ENCODE data around the gene PSAPL1. TPM values are rescaled to one million over a fixed set of nuclear protein-coding genes. Genes with fewer than 3 reads are reported as not detected.

Gene PSAPL1
- total and polyA plus RNA-seq, 7 donors: 0.01 TPM; not detected in 6

- Histone ChIP-seq H3K27me3 (no peaks in the 10 kb centered on the region), H3K9me3 (peaks cover 0 to 9% (median 0%) of the 10 kb centered on the region in 4 donors), H3K4me3 (no peak overlapping the region), H3K27ac (no peak overlapping the region), H3K4me1 (peaks cover 0 to 17% (median 7%) of the 10 kb centered on the region in 4 donors), H3K36me3 (no peaks in the 10 kb centered on the region)
- DNase-seq: no peak
- whole genome bisulfite sequencing, 2 donors: 23 to 52% methylated on average over 11 of the region's 11 CpGs
- no peak for TF ChIP-seq CTCF (IDR thresholded peaks at IDR 0.05)
- no peak for TF ChIP-seq POLR2A (IDR thresholded peaks at IDR 0.05)
- no peak for TF ChIP-seq EP300 (IDR thresholded peaks at IDR 0.05)
- no peak for TF ChIP-seq POLR2AphosphoS5 (IDR thresholded peaks at IDR 0.05)
- intact Hi-C loops (cut with DNase I): no loop called here
Measured at GRCh38 chr4:7462509-7462971, 27.8 kb upstream of the PSAPL1 start.

- Histone ChIP-seq H3K9me3 (peaks cover 0 to 6% (median 0%) of the 10 kb centered on the region in 4 donors), H3K27ac (no peak overlapping the region), H3K36me3 (no peaks in the 10 kb centered on the region), H3K4me1 (peaks cover 0 to 17% (median 7%) of the 10 kb centered on the region in 4 donors), H3K4me3 (no peak overlapping the region), H3K27me3 (no peaks in the 10 kb centered on the region)
- 63 to 65% methylated on average over 17 of the region's 17 CpGs for WGBS, 2 donors
- no peak for DNase-seq
- intact Hi-C loops (cut with DNase I): no loop called here
- no peak for TF ChIP-seq POLR2AphosphoS5 (IDR thresholded peaks at IDR 0.05)
- no peak for TF ChIP-seq EP300 (IDR thresholded peaks at IDR 0.05)
- no peak for TF ChIP-seq POLR2A (IDR thresholded peaks at IDR 0.05)
- TF ChIP-seq CTCF (IDR thresholded peaks at IDR 0.05): no peak
Measured at GRCh38 chr4:7461230-7461629, 26.5 kb upstream of the PSAPL1 start.

- Histone ChIP-seq H3K9me3 (no peaks in the 10 kb centered on the region), H3K27ac (no peak overlapping the region), H3K27me3 (no peaks in the 10 kb centered on the region), H3K4me1 (peaks cover 0 to 17% (median 7%) of the 10 kb centered on the region in 4 donors), H3K36me3 (no peaks in the 10 kb centered on the region), H3K4me3 (no peak overlapping the region)
- TF ChIP-seq CTCF (IDR thresholded peaks at IDR 0.05) (no peak), POLR2AphosphoS5 (IDR thresholded peaks at IDR 0.05) (no peak), EP300 (IDR thresholded peaks at IDR 0.05) (no peak), POLR2A (IDR thresholded peaks at IDR 0.05) (no peak)
- intact Hi-C loops (cut with DNase I): no loop called here
- 40 to 61% methylated on average over 17 of the region's 17 CpGs for WGBS, 2 donors
- no peak for DNase-seq
Measured at GRCh38 chr4:7460566-7460965, 25.8 kb upstream of the PSAPL1 start.

GRCh38 chr4:7459471-7459870, 24.7 kb upstream of the PSAPL1 start:
- no peak overlapping the region for H3K27ac ChIP-seq
- no peaks in the 10 kb centered on the region for H3K9me3 ChIP-seq
- no peaks in the 10 kb centered on the region for H3K27me3 ChIP-seq
- 79 to 87% methylated on average over 8 of the region's 8 CpGs for WGBS, 2 donors
- H3K36me3 ChIP-seq: no peaks in the 10 kb centered on the region
- no peak overlapping the region for H3K4me3 ChIP-seq
- intact Hi-C loops (cut with DNase I): no loop called here
- no peak for DNase-seq
- peaks cover 0 to 17% (median 7%) of the 10 kb centered on the region in 4 donors for H3K4me1 ChIP-seq
- TF ChIP-seq CTCF (IDR thresholded peaks at IDR 0.05) (no peak), POLR2AphosphoS5 (IDR thresholded peaks at IDR 0.05) (no peak), EP300 (IDR thresholded peaks at IDR 0.05) (no peak), POLR2A (IDR thresholded peaks at IDR 0.05) (no peak)

GRCh38 chr4:7458477-7458876, 23.7 kb upstream of the PSAPL1 start:
- intact Hi-C loops (cut with DNase I): no loop called here
- Histone ChIP-seq H3K4me3 (no peak overlapping the region), H3K4me1 (peaks cover 0 to 14% (median 6%) of the 10 kb centered on the region in 4 donors), H3K27me3 (no peaks in the 10 kb centered on the region), H3K9me3 (no peaks in the 10 kb centered on the region), H3K36me3 (no peaks in the 10 kb centered on the region), H3K27ac (no peak overlapping the region)
- no peak for DNase-seq
- TF ChIP-seq POLR2A (IDR thresholded peaks at IDR 0.05) (no peak), POLR2AphosphoS5 (IDR thresholded peaks at IDR 0.05) (no peak), EP300 (IDR thresholded peaks at IDR 0.05) (no peak), CTCF (IDR thresholded peaks at IDR 0.05) (no peak)
- 83 to 91% methylated on average over 4 of the region's 4 CpGs for WGBS, 2 donors
